ENCODE data around the gene TREML2. TPM values are rescaled to one million over a fixed set of nuclear protein-coding genes. Genes with fewer than 3 reads are reported as not detected.

The TREML2 gene
- polyA plus RNA-seq, 1 donor (not counting 4 experiments of a cell fraction or from before 2014, with no cell fraction given): 0.03 TPM

DNA sequence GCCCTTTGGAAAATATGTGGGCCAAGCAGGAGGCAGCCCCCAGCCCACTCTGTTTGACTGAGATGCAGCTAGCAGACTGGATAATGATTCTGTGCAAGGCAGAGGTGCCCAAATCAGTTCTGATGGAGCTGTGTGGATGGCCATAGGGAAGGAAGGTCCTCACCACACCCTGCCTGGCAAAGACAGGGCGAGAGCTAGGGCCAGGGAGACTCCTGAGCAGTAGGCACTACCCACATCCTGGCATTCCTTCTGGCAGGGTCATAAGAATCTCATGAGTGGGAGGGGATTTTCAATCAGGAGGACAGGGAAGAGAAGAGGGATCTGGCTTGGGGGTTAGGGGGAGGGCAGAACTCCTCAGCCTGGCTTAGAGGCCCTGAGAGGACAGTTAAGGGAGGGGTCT, 19.4 kb downstream of the TREML2 start:
- H3K27me3 ChIP-seq (ENCODE audit: control insufficient read depth, extremely low read depth, insufficient read depth, low read length): peaks cover 2% of the 10 kb centered on the region
- no peak overlapping the region for H3K27ac ChIP-seq (ENCODE audit: control insufficient read depth, insufficient read depth, low read length)
- H3K9me3 ChIP-seq (ENCODE audit: control insufficient read depth, low read depth, low read length): no peaks in the 10 kb centered on the region
- no peaks in the 10 kb centered on the region for H3K36me3 ChIP-seq (ENCODE audit: control insufficient read depth in 2 of 2, extremely low read depth in 1 of 2, insufficient read depth in 2 of 2, low read length in 2 of 2)
- TF ChIP-seq, protein P1, sequence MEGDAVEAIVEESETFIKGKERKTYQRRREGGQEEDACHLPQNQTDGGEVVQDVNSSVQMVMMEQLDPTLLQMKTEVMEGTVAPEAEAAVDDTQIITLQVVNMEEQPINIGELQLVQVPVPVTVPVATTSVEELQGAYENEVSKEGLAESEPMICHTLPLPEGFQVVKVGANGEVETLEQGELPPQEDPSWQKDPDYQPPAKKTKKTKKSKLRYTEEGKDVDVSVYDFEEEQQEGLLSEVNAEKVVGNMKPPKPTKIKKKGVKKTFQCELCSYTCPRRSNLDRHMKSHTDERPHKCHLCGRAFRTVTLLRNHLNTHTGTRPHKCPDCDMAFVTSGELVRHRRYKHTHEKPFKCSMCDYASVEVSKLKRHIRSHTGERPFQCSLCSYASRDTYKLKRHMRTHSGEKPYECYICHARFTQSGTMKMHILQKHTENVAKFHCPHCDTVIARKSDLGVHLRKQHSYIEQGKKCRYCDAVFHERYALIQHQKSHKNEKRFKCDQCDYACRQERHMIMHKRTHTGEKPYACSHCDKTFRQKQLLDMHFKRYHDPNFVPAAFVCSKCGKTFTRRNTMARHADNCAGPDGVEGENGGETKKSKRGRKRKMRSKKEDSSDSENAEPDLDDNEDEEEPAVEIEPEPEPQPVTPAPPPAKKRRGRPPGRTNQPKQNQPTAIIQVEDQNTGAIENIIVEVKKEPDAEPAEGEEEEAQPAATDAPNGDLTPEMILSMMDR (optimal IDR thresholded peaks at IDR 0.05 in 1 of 3, IDR thresholded peaks at IDR 0.05 in 1 of 3, conservative IDR thresholded peaks at IDR 0.05 in 1 of 3; ENCODE audit: extremely low read depth in 1 of 3, insufficient read depth in 2 of 3, low read length in 3 of 3): no peak
- no peak for TF ChIP-seq EZH2 (IDR thresholded peaks at IDR 0.05; ENCODE audit: low read length)
- dilution Hi-C loops (cut with MboI; ENCODE audit: extremely low pct_ligation_motif_present, low sequenced_read_pairs): loop anchor here (25.0 kb wide), 1 partner anchor 94 kb away; no protein-coding TSS in a partner anchor
- H3K4me3 ChIP-seq (ENCODE audit: control insufficient read depth in 2 of 3, extremely low read depth in 1 of 3, insufficient read depth in 2 of 3, low read depth in 1 of 3, low read length in 3 of 3): no peak overlapping the region
- DNase-seq (ENCODE audit: low read depth, low spot score) (no peak), FAIRE-seq (no peak)
- H4K20me1 ChIP-seq (ENCODE audit: control insufficient read depth, extremely low read depth, insufficient read depth, low read length): no peaks in the 10 kb centered on the region
- H3K9me1 ChIP-seq (ENCODE audit: control insufficient read depth, extremely low read depth, insufficient read depth, low read length): no peaks in the 10 kb centered on the region
- no peak overlapping the region for H3K9ac ChIP-seq (ENCODE audit: control insufficient read depth, extremely low read depth, insufficient read depth, low read length)
- peaks cover 4% of the 10 kb centered on the region for H3K4me1 ChIP-seq (ENCODE audit: control insufficient read depth, extremely low read depth, insufficient read depth, low read length)
- H3K79me2 ChIP-seq (ENCODE audit: control insufficient read depth, insufficient read depth, low read length): no peaks in the 10 kb centered on the region
- peak overlapping the region; percentile 7 for H2AFZ ChIP-seq (ENCODE audit: control insufficient read depth, low read length)
- H3K4me2 ChIP-seq (ENCODE audit: control insufficient read depth, extremely low read depth, insufficient read depth, low read depth, low read length): no peak overlapping the region

DNA sequence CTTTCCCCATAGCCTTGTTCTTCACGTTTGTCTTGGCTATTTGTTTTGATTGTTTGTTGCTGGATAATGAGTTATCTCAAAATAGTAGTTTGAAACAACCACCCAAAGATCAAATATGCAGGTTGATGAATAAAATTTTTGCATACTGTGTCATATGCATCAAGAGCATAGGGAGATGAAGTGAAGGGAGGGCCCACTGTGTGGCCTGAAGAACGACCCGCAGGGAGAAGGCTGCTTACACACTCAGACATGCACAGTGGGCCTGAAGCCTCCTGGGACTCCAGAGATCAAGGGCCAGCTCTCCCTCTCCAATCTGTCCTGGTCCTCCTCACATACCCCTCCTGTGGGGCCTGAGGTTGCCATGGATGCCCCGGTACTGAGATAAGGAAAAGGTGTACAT, 21.8 kb downstream of the TREML2 start:
- no peak for TF ChIP-seq EZH2 (IDR thresholded peaks at IDR 0.05; ENCODE audit: low read length)
- TF ChIP-seq, protein P1 (optimal IDR thresholded peaks at IDR 0.05 in 1 of 3, IDR thresholded peaks at IDR 0.05 in 1 of 3, conservative IDR thresholded peaks at IDR 0.05 in 1 of 3; ENCODE audit: extremely low read depth in 1 of 3, insufficient read depth in 2 of 3, low read length in 3 of 3): no peak
- H3K27me3 ChIP-seq (ENCODE audit: control insufficient read depth, extremely low read depth, insufficient read depth, low read length): peaks cover 10% of the 10 kb centered on the region
- H3K9ac ChIP-seq (ENCODE audit: control insufficient read depth, extremely low read depth, insufficient read depth, low read length): no peak overlapping the region
- H2AFZ ChIP-seq (ENCODE audit: control insufficient read depth, low read length): no peak overlapping the region
- no peak for FAIRE-seq
- H3K79me2 ChIP-seq (ENCODE audit: control insufficient read depth, insufficient read depth, low read length): no peaks in the 10 kb centered on the region
- dilution Hi-C loops (cut with MboI; ENCODE audit: extremely low pct_ligation_motif_present, low sequenced_read_pairs): loop anchor here (25.0 kb wide), 1 partner anchor 92 kb away; no protein-coding TSS in a partner anchor
- no peaks in the 10 kb centered on the region for H3K36me3 ChIP-seq (ENCODE audit: control insufficient read depth in 2 of 2, extremely low read depth in 1 of 2, insufficient read depth in 2 of 2, low read length in 2 of 2)
- no peaks in the 10 kb centered on the region for H3K9me1 ChIP-seq (ENCODE audit: control insufficient read depth, extremely low read depth, insufficient read depth, low read length)
- H3K27ac ChIP-seq (ENCODE audit: control insufficient read depth, insufficient read depth, low read length): no peak overlapping the region
- H4K20me1 ChIP-seq (ENCODE audit: control insufficient read depth, extremely low read depth, insufficient read depth, low read length): no peaks in the 10 kb centered on the region
- no peak overlapping the region for H3K4me2 ChIP-seq (ENCODE audit: control insufficient read depth, extremely low read depth, insufficient read depth, low read depth, low read length)
- no peak for DNase-seq (ENCODE audit: low read depth, low spot score)
- peaks cover 4% of the 10 kb centered on the region for H3K4me1 ChIP-seq (ENCODE audit: control insufficient read depth, extremely low read depth, insufficient read depth, low read length)
- H3K9me3 ChIP-seq (ENCODE audit: control insufficient read depth, low read depth, low read length): no peaks in the 10 kb centered on the region
- no peak overlapping the region for H3K4me3 ChIP-seq (ENCODE audit: control insufficient read depth in 2 of 3, extremely low read depth in 1 of 3, insufficient read depth in 2 of 3, low read depth in 1 of 3, low read length in 3 of 3)
